Neural progenitor cell (in vitro differentiated cells): ENCODE results near the gene ATP2B3.

Experiments
- EZH2 ChIP-seq: fragments of 200-600 bp; sonication (generic); IDR thresholded peaks from 2 replicates; pipeline ENCODE4 v1.6.1; 2017; ENCODE audit warnings: antibody characterized with exemption, mild to moderate bottlenecking, moderate library complexity
- EZH2phosphoT487 ChIP-seq: fragments of 200-600 bp; sonication (generic); IDR thresholded peaks from 2 replicates; pipeline ENCODE4 v1.6.1; 2017; ENCODE audit warnings: antibody characterized with exemption
- TF ChIP-seq, protein P1 (sequence below): fragments of 200-600 bp; sonication (generic); IDR thresholded peaks from 2 replicates; pipeline ENCODE4 v1.5.1; 2017; ENCODE audit warnings: antibody characterized with exemption, mild to moderate bottlenecking

DNA sequence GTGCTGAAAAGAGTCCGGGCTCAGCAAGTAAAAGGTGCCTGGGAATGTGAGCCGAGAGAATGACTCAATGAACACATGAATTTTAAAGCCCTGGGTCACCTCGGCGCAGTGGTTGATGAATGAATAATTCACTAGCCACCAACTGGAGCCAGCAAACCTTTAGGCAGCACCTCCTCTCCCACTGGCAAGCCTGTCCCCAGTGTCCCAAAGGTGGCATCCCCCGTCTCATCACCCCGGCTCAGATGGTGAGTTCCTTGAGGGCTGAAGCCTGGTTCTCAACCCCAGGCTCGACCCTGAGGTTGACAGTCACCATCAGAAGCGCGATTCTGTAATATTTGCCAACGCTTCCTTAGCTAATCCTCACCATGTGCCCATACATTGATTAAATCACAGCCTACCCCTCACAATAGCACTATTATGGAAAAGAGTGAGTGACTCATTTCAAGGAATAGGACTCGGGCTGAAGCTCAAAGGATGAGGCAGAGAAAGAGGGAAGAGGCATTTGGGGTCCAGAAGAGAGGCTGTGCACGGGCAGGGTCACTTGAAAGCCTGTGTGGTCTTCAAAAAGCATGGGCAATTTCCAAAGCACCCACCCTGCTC, 84.2 kb downstream of the ATP2B3 start:
- TF ChIP-seq, protein P1, sequence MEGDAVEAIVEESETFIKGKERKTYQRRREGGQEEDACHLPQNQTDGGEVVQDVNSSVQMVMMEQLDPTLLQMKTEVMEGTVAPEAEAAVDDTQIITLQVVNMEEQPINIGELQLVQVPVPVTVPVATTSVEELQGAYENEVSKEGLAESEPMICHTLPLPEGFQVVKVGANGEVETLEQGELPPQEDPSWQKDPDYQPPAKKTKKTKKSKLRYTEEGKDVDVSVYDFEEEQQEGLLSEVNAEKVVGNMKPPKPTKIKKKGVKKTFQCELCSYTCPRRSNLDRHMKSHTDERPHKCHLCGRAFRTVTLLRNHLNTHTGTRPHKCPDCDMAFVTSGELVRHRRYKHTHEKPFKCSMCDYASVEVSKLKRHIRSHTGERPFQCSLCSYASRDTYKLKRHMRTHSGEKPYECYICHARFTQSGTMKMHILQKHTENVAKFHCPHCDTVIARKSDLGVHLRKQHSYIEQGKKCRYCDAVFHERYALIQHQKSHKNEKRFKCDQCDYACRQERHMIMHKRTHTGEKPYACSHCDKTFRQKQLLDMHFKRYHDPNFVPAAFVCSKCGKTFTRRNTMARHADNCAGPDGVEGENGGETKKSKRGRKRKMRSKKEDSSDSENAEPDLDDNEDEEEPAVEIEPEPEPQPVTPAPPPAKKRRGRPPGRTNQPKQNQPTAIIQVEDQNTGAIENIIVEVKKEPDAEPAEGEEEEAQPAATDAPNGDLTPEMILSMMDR, result no peak
- no peak for TF ChIP-seq EZH2
- TF ChIP-seq EZH2phosphoT487, result no peak
